NCI-H2227 treated with DMSO at 0.1 percent for 48 hours (cell line): ENCODE measurements around the gene OBSCN.
"Not testable (repeated sequence)": the region's sequence is repeated elsewhere in the genome, so short reads cannot be mapped to it uniquely, and the experiment has no call there.

Source experiments
- DNase-seq: peaks from one replicate; lab custom pipeline; 2025; lab: John Stamatoyannopoulos, UW

OBSCN gene

GRCh38 chr1:228185641-228185965 lies 22.2 kb upstream of the OBSCN start:
- no peak for DNase-seq

GRCh38 chr1:228188249-228188648 lies 19.6 kb upstream of the OBSCN start:
- DNase-seq, result not testable (repeated sequence)

- no peak for DNase-seq
Observed at GRCh38 chr1:228190182-228190581, 17.7 kb upstream of the OBSCN start.

GRCh38 chr1:228190778-228191177 lies 17.1 kb upstream of the OBSCN start:
- DNase-seq, result no peak

GRCh38 chr1:228194436-228194835 lies 13.4 kb upstream of the OBSCN start:
- DNase-seq, result no peak

- DNase-seq, result no peak
Observed at GRCh38 chr1:228194921-228195812, 12.7 kb upstream of the OBSCN start.

GRCh38 chr1:228197555-228198147 lies 10.2 kb upstream of the OBSCN start:
- DNase-seq, result no peak

- no peak for DNase-seq
Observed at GRCh38 chr1:228198977-228199590, 8.8 kb upstream of the OBSCN start.

- DNase-seq, result no peak
Observed at GRCh38 chr1:228204958-228205357, 2.9 kb upstream of the OBSCN start.

- DNase-seq, result peak; percentile 20
Observed at GRCh38 chr1:228205526-228206436, 2.1 kb upstream of the OBSCN start.

GRCh38 chr1:228206582-228207351 lies 1.1 kb upstream of the OBSCN start:
- DNase-seq, result no peak

GRCh38 chr1:228207381-228207810 lies 448 bp upstream of the OBSCN start:
- DNase-seq, result no peak

GRCh38 chr1:228208831-228209551 lies 1.1 kb downstream of the OBSCN start:
- DNase-seq, result no peak

- DNase-seq, result no peak
Observed at GRCh38 chr1:228209657-228210056, 1.8 kb downstream of the OBSCN start.

GRCh38 chr1:228210076-228210651 lies 2.3 kb downstream of the OBSCN start:
- no peak for DNase-seq

GRCh38 chr1:228210712-228211530 lies 3.1 kb downstream of the OBSCN start:
- DNase-seq, result no peak

GRCh38 chr1:228211531-228212414 lies 3.9 kb downstream of the OBSCN start:
- DNase-seq, result no peak

- DNase-seq, result no peak
Observed at GRCh38 chr1:228212415-228212965, 4.6 kb downstream of the OBSCN start.
